ENCODE data around the gene FNDC3B.

Gene FNDC3B

GRCh38 chr3:172317481-172317880, 278.1 kb downstream of the FNDC3B start:
- no peak for DNase-seq

- DNase-seq, result peak; percentile 95
Measured at GRCh38 chr3:172317984-172318383, 278.6 kb downstream of the FNDC3B start.

GRCh38 chr3:172319595-172319994, 280.2 kb downstream of the FNDC3B start:
- no peak for DNase-seq

GRCh38 chr3:172320468-172320867, 281.1 kb downstream of the FNDC3B start:
- DNase-seq, result no peak

GRCh38 chr3:172321035-172321434, 281.7 kb downstream of the FNDC3B start:
- peak; percentile 57 for DNase-seq

GRCh38 chr3:172323894-172324610, 284.7 kb downstream of the FNDC3B start:
- peak; percentile 80 for DNase-seq

GRCh38 chr3:172324611-172325203, 285.3 kb downstream of the FNDC3B start:
- no peak for DNase-seq

GRCh38 chr3:172325461-172325860, 286.1 kb downstream of the FNDC3B start:
- no peak for DNase-seq

GRCh38 chr3:172326993-172327392, 287.6 kb downstream of the FNDC3B start:
- DNase-seq, result no peak

GRCh38 chr3:172328282-172328681, 288.9 kb downstream of the FNDC3B start:
- no peak for DNase-seq

- no peak for DNase-seq
Measured at GRCh38 chr3:172329070-172329469, 289.7 kb downstream of the FNDC3B start.

- DNase-seq, result no peak
Measured at GRCh38 chr3:172330413-172330812, 291.0 kb downstream of the FNDC3B start.

GRCh38 chr3:172332256-172333041, 293.1 kb downstream of the FNDC3B start:
- peak; percentile 65 for DNase-seq

GRCh38 chr3:172333042-172333377, 293.6 kb downstream of the FNDC3B start:
- DNase-seq, result no peak

- no peak for DNase-seq
Measured at GRCh38 chr3:172333692-172334457, 294.5 kb downstream of the FNDC3B start.

GRCh38 chr3:172334671-172335207, 295.4 kb downstream of the FNDC3B start:
- no peak for DNase-seq

GRCh38 chr3:172339892-172340291, 300.5 kb downstream of the FNDC3B start:
- no peak for DNase-seq

GRCh38 chr3:172340583-172340982, 301.2 kb downstream of the FNDC3B start:
- DNase-seq, result no peak

GRCh38 chr3:172341482-172342059, 302.2 kb downstream of the FNDC3B start:
- DNase-seq, result peak; percentile 62

GRCh38 chr3:172342097-172342659, 302.8 kb downstream of the FNDC3B start:
- DNase-seq, result no peak

GRCh38 chr3:172343117-172343516, 303.7 kb downstream of the FNDC3B start:
- DNase-seq, result no peak

- DNase-seq, result no peak
Measured at GRCh38 chr3:172343979-172344378, 304.6 kb downstream of the FNDC3B start.
